HG02763 (cell line): ENCODE results near the gene GMDS.

Experiments
- ATAC-seq: cut with Tn5 transposase; IDR thresholded peaks from one replicate; pipeline ENCODE4 v1.9.1; 2021; ENCODE audit warnings: mild to moderate bottlenecking, moderate library complexity; ENCODE audit not compliant: unreplicated experiment

GMDS gene

DNA sequence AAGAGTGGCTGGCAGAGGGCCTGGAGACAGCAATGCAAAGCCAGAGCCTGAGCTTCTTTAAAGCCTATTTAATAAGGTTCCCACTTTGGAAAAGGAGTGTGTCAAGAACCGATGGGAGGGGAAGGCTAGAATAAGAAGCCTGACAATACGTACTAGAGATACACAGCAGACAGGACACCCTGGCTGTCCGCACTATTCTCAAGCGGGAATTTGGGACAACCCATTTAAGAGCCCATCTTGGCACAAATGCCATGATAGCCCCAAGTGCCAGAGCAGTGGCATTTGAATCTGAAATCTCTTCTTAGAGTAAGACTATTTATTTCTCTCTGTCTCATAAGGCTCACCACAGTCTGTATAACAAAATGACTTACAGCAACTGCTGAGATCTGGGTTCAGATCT is 3.1 kb downstream of the GMDS start:
- no peak for ATAC-seq

DNA sequence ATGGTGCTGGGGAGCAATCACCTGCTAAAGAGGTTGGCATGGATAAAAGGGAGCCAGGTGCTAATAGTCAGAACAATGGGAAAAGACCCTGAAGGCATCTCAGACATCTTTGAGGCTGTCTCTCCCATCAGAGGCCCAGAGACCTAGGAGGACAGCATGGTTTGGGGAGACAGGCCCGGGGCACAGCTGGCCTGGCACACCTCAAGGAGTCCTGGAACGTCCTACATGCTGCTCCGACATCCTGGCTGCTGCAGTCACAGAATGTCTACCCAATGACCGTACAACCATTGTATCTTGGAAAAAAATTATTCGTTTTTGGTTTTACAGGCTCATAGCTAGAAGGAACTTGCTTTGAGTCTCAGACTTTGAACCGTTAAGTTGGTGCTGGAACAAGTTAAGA is 4.4 kb downstream of the GMDS start:
- no peak for ATAC-seq

DNA sequence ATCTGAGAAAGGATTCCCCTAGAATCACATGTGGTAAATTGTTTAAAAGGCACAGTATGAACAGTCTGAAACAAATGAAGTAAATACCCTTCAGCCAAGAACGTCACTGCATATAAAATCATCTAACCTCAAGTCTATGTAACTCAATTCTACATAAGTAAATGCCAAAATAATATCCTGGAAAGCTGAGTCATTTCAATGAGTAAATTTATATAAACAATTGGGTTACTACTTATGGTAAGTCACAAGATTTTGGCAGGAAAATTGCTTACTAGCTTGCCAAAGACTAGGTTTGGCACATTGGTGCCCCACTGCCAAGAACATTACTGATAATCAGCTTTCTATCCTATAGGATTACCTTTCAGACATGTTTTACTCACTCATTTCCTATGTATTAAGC is 8.4 kb downstream of the GMDS start:
- ATAC-seq, result no peak

DNA sequence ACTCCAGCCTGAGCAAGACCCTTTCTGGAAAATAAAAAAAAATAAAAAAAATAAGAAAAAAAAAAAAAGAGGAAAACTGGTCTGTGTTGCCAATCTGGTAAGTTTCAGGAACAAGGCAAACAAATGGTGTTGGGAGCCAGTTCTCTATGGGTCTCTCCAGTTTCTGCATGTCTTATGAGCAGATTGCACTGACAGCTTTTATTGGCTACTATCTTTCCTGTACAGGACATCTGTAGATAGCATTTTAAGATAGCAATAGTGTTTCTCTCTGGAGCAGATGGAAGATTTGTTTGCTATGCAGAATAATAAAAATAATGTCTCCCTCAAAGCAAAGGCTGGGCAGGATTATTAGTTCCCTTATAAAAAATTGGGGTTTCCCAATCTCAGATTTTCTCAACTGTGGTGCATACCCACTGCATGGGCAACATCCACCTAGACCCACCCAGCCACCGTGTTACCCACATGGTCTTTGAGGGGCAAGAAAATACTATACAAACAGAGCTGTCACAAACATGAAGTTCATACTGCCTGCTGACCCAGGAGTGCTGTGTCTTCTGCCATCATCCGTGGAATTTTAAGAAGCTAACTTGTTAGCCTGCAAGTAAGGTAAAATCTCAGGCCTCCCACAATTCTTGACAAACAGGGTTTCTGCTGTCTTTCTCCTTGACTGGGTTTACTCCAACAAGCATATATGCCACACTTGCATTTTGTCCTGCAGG is 9.5 kb downstream of the GMDS start:
- ATAC-seq, result no peak

DNA sequence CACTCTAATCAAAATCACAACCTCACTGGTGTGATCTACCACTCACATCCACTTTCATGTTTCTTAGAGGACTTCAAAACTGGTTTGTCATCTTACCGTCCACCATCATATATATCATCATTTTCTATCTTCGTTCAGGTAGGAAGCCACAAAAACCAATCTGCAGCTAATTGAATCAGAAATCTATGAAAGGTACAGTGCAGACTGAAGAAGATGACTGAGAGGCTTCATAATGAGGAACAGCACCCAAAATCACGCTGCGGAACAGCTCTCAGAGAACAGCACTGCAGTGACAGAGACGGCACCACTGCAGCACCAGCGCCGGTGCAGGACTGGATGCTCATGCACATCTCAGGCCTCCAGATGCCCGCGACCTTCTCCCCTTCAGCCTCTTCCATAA is 13.0 kb downstream of the GMDS start:
- no peak for ATAC-seq

DNA sequence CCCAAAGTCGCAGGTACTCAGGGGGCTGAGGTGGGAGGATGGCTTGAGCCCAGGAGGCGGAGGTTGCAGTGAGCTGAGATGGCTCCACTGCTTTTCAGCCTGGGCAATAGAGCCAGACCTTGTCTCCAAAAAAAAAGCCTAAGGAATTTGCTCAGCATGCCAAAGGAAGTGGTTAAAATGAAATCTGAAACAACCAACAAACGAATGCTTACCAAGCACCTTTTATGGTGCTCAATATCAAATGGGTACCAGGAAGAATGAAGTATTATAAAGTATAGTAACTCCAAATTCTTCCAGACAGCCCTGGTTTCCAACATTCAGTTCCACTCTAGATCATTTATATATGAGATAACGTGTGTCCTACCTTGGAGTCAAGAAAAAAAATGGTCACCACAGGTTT is 14.0 kb downstream of the GMDS start:
- ATAC-seq, result no peak

DNA sequence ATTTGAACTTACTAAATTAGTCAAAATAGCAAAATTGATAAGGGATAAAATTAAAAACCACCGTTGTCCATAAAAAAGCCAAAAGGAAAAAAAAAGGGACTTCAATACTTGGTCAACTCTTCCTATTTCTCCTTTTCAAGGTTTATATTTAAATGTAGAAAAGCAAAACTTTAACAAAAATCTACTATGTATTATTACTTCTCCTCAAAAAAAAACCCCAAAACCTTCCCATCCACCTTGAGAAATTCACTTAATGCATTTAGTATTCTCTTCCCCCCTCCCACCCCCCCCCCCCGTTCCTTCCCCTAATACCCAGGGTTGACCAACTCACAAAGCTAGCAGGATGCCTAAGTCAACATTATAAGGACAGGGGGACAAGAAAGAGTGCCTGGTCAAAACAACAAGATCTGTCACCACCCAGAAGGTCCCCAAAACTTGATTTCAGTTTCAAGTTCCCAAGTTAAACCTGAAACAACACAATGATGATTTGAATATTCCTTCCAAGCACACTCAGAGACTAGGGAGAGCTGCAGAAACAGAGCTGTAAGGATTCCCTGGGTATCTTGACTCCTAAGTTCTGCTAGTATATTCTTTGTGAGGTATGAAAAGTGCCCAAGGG is 14.6 kb downstream of the GMDS start:
- ATAC-seq, result no peak

DNA sequence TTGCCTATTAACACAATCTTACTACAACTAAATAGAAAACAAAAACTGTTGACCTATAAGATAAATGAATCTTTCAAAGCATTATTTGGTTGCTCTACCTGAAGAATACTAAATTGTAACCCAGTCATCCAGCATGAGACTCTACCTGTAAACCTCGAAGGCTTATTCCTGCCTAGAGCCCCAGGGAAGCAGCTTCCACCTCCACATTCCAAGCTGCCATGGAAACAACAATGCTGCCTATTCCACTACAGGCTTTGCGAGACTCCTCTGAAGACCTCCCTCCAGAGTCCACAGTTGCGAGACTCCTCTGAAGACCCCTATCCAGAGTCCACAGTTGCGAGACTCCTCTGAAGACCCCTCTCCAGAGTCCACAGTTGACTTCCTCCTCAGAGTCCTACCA is 15.7 kb downstream of the GMDS start:
- no peak for ATAC-seq

DNA sequence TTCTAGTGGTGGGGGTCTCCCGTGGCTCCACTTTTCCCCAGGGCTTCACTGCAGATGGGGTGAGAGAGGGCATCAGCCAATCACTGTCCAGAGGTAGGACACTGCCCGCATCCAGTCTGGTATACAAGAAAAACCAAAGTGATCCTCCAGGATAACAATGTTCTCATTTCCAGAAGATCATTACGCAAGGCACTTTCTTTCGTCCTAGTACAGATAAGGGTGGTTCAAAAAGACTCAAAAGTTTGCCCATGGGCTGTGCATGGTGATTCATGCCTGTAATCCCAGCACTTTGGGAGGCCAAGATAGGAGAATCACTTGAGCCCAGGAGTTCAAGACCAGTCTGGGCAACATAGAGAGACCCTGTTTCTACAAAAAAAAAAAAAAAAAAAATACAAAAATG is 16.4 kb downstream of the GMDS start:
- no peak for ATAC-seq

DNA sequence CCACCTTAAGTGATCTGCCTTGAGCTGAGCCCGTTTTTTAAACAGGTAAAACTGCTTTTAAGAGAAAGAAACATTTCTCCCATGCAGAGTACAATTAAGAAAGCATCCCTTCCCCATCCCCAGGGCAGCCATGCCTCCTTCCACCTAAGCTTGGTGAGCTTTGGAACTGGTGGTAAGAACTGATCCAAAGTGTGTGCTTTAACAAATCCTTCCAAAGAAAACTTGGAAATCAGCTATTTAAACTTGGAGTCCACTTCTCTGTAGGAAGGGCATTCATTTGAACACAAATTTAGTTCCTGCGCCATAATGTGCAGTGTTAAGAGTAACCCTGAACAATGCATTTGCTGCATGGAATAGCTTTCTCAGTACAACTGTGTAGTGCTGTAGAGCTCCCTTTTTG is 17.0 kb downstream of the GMDS start:
- no peak for ATAC-seq

DNA sequence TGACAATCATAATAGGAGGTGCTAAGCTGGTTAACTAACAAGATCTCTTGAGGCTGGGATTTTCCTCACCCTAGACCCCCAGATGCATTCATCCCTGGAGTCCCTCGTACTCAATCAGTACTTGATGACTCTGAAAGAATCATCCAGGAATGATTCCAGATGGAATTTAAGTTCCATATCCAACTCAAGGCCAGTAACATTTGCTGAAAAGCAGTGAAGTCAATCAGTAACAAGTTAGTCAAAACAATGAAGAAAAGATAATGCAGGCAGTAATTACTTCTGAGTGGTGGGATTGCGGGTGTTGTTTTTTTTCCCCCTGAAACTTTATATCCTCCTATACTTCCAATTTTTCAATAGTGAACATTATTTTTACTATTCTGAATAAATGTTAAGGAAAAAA is 18.6 kb downstream of the GMDS start:
- ATAC-seq, result no peak

DNA sequence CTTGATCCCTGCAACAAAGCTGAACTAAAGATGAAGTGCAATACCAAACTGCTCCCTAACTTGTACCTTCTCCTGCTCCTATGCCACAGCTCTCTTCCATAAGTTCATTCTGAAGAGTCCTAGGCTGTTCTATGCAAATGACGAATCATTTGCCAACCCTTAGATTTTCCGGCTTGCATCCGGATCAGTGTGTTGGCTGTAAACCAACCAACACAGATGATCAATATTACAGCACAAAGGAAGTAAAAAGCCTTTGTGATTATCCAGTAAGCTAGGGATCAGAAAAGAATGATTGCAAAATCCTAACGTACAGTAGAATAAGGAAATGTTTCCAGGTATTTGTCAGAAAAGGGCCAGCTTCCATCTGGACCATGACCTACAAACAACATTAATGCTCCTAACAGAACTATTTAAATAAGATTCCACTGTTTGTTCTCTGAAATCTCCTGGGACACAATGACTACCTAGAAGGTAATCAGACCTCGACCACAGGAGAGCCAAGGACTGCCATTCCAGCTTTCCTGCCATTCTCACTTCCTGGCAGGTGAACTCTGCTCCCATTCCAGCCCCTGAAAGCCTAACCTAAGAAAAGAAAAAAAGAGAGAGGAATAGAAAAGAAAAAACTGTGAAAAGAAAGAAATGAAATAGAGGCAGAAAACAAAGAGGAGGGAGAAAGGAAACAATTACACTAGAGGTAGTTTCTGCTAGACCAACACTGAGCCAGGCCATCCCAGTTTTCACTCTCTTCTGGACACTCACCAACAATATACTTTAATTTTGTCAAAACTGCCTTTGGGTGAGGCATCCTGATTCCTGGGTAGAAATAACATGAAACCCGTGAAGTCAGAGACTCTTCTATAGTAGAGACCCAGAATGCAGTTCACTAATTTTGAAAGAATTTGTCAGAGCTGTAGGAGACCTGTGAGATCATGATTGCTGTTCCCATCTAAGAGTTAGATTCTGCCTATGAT is 19.7 kb downstream of the GMDS start:
- ATAC-seq, result no peak

DNA sequence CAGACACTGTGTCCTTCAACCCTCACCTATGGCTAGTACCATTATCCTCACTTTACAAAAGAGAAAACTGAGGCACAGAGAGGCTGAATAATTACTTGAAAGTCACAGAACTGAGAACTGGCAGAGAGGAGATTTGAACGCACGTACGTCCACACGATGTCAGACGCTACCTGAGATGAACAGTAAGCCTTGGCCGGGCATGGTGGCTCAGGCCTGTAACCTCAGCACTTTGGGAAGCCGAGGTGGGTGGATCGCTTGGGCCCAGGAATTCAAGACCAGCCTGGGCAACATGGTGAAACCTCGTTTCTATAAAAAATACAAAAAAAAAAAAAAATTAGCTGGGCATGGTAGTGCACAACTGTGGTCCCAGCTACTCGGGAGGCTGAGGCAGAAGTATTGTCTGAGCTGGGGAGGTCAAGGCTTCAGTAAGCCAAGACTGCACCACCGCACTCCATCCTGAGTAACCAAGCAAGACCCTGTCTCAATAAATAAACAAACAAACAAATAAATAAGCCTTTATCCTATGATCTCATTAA is 20.5 kb downstream of the GMDS start:
- ATAC-seq, result no peak

DNA sequence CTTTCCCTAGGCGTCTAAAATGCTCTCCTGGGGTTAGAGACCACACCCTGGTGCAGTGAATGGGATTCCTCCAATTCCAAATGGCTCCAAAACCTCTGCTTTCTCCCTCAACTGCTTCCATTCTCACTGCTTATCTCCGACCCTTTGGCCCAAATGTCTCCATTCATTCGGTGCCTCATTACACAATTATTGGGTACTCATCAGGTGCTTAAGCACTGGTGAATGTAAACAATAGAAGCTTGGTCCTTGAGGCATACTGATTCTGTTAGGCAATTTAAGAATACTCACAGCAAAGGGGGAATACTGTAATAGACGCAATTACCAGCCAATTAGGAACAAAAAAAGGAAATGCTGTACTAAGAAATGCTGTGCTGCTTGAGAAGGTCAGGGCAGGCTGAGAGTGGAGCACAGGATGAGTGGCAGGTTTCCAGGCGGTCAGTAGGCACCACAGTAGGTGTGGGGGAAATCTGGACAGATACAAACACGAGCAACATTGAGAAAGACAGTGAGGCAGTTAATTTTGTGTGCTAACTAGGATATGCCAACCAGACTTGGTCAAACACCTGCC is 23.0 kb downstream of the GMDS start:
- ATAC-seq, result no peak

DNA sequence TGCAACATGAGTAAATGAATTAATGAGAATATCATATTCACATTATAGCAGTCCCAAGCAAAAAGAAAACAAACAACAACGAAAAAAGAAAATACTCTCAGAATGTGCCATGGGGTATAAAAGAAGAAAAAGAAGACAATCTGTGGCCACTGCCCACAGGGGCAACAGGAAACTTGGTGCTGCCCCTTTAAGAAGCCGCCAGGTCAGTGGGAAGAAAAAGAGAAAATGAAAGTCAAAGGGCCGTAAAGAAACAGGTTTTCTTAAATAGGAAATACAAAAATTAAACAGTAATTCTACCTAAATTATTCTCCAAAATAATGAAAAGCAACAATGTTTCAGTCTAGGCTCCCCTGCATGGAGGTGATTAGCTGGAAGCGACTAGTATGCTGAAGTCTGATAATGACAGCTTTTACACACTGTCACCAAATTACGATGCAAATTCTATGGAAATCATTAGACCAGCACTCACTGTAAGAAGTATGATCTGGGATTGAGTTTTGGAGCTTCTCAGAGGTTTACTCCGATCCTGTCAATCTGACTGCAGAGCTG is 23.6 kb downstream of the GMDS start:
- ATAC-seq, result no peak

DNA sequence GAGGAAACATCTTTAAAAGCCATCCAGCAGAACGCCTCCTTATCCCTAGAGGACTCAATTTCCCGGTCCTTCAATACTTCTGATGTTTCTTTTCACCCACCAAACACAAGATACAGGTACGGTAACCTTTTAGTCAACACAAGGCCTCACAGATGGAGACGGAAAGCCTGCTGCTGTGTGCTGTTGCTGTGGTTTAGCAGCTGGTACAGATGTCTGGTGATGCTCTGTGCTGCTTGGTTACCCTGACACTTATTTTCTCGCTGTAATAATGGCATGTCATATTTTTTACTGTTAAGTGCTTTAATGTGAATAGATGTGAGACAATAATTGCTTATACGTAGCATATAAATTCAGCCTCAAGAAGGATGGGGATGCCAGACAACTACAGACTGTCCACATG is 25.3 kb downstream of the GMDS start:
- no peak for ATAC-seq

DNA sequence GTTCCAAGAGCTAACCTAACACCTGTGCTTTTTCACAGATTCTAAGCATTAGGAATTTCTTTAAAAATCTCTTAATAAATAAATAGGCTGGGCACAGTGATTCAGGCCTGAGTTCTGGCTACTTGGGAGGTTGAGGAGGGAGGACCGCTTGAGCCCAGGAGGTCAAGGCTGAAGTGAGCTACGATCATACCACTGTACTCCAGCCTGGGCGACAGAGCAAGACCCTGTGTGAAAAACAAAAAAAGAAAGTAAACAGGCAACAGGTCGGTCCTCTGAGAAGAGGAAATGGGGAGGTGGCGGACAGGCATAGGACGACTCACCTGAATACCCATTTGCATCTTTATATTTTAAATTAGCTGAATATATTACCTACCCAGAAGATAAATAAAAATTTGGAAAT is 26.5 kb downstream of the GMDS start:
- ATAC-seq, result no peak

DNA sequence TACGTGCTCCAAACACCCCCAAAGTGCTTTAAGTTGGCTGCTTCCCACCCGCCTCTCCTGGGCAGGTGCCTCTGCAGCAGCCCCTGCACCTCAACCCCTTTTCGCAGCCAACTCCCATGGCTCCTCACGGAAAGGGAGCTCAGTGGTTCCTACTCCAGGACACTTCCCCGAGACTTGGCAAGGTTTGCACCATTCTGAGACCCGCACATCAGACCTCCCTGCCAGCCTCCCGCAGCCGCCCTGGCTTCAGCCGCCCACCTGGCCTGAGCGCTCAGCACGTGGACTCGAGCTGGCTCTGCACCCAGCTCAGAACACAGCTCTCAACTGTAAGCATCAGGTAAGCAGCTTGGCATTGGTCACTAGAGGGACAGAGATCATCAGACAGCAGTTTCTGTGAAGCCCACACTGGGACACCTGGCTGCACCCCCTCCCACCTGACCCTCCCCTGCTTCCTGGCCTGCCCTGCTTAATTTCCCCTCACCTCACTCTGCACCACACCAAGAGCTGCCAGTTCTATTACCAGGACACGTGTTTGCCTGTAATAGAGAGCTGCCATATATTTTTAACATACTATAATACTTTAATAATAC is 28.5 kb downstream of the GMDS start:
- no peak for ATAC-seq

DNA sequence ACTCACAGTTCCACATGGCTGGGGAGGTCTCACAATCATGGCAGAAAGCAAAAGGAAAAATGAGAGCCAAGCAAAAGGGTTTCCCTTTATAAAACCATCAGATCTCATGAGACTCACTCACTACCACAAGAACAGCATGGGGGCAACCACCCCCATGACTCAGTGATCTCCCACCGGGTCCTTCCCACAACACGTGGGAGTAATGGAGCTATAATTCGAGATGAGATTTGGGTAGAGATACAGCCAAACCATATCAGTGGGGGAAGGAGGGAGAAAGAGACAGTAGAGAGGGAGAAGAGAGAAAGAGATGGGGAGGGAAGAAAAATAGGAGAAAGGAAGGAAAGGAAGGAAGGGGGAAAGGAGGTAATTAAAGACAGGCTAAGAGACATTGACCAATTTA is 30.1 kb downstream of the GMDS start:
- ATAC-seq, result no peak

DNA sequence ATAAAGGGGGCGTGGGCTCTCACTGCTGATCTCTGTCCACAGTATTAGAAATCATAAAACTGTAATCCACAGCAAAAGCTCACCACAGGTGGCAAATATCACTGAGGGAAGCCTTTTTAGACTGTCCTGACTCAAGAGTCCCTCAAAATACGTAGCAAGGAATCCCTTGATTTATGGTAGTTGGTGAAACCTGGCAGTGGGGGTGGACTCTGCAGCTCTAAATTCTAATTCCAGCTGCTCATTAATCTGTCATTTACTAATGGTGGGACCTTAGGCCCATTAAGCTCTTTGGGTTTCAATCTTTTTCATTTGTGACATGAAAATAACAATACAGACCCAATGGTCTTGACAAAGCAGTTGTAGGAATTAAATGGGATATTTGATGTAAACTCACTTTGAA is 32.3 kb downstream of the GMDS start:
- no peak for ATAC-seq
